PC-3 (cell line): Measurements from ENCODE around the gene ZNF780B.

Experiments used
- EZH2 ChIP-seq: fragments of 300-600 bp; sonication (generic); IDR thresholded peaks from one replicate; pipeline ENCODE4 v1.6.1; 2017; ENCODE audit warnings: antibody characterized with exemption, mild to moderate bottlenecking, low read length; ENCODE audit not compliant: unreplicated experiment
- TF ChIP-seq, protein P1 (sequence below): fragments of 300-600 bp; sonication (generic); conservative IDR thresholded peaks from 2 replicates; pipeline ENCODE4 v1.5.1; 2017; ENCODE audit warnings: antibody characterized with exemption, low read depth, mild to moderate bottlenecking, low read length

DNA sequence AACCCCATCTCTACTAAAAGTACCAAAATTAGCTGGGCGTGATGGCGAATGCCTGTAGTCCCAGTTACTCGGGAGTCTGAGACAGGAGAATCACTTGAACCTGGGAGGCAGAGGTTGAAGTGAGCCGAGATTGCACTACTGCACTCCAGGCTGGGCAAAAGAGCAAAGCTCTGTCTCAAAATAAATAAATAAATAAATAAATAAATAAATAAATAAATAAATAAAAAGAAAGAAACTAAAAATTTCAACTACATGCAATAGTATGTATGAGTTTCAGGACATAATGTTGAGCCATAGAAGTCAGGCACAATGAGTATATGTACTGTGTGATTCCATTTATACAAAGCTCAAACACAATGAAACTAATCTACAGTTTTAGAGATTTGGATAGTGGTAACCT is 47.6 kb upstream of the ZNF780B start:
- TF ChIP-seq, protein P1, sequence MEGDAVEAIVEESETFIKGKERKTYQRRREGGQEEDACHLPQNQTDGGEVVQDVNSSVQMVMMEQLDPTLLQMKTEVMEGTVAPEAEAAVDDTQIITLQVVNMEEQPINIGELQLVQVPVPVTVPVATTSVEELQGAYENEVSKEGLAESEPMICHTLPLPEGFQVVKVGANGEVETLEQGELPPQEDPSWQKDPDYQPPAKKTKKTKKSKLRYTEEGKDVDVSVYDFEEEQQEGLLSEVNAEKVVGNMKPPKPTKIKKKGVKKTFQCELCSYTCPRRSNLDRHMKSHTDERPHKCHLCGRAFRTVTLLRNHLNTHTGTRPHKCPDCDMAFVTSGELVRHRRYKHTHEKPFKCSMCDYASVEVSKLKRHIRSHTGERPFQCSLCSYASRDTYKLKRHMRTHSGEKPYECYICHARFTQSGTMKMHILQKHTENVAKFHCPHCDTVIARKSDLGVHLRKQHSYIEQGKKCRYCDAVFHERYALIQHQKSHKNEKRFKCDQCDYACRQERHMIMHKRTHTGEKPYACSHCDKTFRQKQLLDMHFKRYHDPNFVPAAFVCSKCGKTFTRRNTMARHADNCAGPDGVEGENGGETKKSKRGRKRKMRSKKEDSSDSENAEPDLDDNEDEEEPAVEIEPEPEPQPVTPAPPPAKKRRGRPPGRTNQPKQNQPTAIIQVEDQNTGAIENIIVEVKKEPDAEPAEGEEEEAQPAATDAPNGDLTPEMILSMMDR, result no peak
- no peak for TF ChIP-seq EZH2
